HEK293T (cell line): ENCODE results near the gene PINK1.

Experiments used
- CTCF ChIA-PET: fragments of 350-600 bp; formaldehyde crosslinking; extraction: SDS; loops from one replicate; lab custom pipeline; 2021; ENCODE audit warnings: antibody characterized with exemption, inconsistent platforms; lab: Yijun Ruan, JAX
- POLR2A ChIA-PET: fragments of 350-600 bp; formaldehyde crosslinking; extraction: SDS; loops from one replicate; lab custom pipeline; 2020; ENCODE audit warnings: antibody characterized with exemption, inconsistent platforms; lab: Yijun Ruan, JAX
- DNase-seq: peaks from one replicate; pipeline ENCODE4 v3.0.0; 2012; ENCODE audit warnings: mixed read lengths; ENCODE audit errors: extremely low spot score
- ARNT ChIP-seq: fragments of 450-650 bp; IDR thresholded peaks from 2 replicates; pipeline ENCODE4 v1.6.1; 2017; ENCODE audit warnings: mild to moderate bottlenecking
- BHLHE40 ChIP-seq: fragments of 450-650 bp; IDR thresholded peaks from 2 replicates; pipeline ENCODE4 v1.6.1; 2016; ENCODE audit warnings: mild to moderate bottlenecking, moderate library complexity, borderline replicate concordance
- CTBP1 ChIP-seq: fragments of 450-650 bp; IDR thresholded peaks from 2 replicates; pipeline ENCODE4 v1.6.1; 2016; ENCODE audit warnings: borderline replicate concordance
- ELF4 ChIP-seq: fragments of 450-650 bp; IDR thresholded peaks from 2 replicates; pipeline ENCODE4 v1.6.1; 2017; ENCODE audit warnings: antibody characterized with exemption
- FOXA1 ChIP-seq: fragments of 450-650 bp; IDR thresholded peaks from 2 replicates; pipeline ENCODE4 v1.6.1; 2016; ENCODE audit warnings: mild to moderate bottlenecking
- FOXK2 ChIP-seq: fragments of 450-650 bp; IDR thresholded peaks from 2 replicates; pipeline ENCODE4 v1.6.1; 2016; ENCODE audit warnings: mild to moderate bottlenecking
- FOXM1 ChIP-seq: fragments of 450-650 bp; IDR thresholded peaks from 2 replicates; pipeline ENCODE4 v1.6.1; 2017; ENCODE audit warnings: mild to moderate bottlenecking, borderline replicate concordance
- HDGF ChIP-seq: fragments of 450-650 bp; IDR thresholded peaks from 2 replicates; pipeline ENCODE4 v1.6.1; 2017; ENCODE audit warnings: antibody characterized with exemption, borderline replicate concordance
- L3MBTL2 ChIP-seq: fragments of 450-650 bp; conservative IDR thresholded peaks from 2 replicates; pipeline ENCODE4 v1.6.1; 2016; ENCODE audit warnings: mild to moderate bottlenecking
- LEF1 ChIP-seq: fragments of 450-650 bp; IDR thresholded peaks from 2 replicates; pipeline ENCODE4 v1.6.1; 2017; ENCODE audit warnings: mild to moderate bottlenecking, borderline replicate concordance
- NFRKB ChIP-seq: fragments of 450-650 bp; IDR thresholded peaks from 2 replicates; pipeline ENCODE4 v1.6.1; 2016; ENCODE audit warnings: mild to moderate bottlenecking, moderate library complexity
- PKNOX1 ChIP-seq: fragments of 450-650 bp; IDR thresholded peaks from 2 replicates; pipeline ENCODE4 v1.6.1; 2016
- SP1 ChIP-seq: fragments of 450-650 bp; IDR thresholded peaks from 2 replicates; pipeline ENCODE4 v1.6.1; 2017
- SUZ12 ChIP-seq: fragments of 450-650 bp; IDR thresholded peaks from 2 replicates; pipeline ENCODE4 v1.6.1; 2016; ENCODE audit warnings: mild to moderate bottlenecking
- TARDBP ChIP-seq: fragments of 450-650 bp; IDR thresholded peaks from 2 replicates; pipeline ENCODE4 v1.6.1; 2016
- ZNF384 ChIP-seq: fragments of 450-650 bp; IDR thresholded peaks from 2 replicates; pipeline ENCODE4 v1.6.1; 2016

Gene PINK1

GRCh38 chr1:20660363-20660762 is 27.1 kb downstream of the PINK1 start:
- ChIA-PET POLR2A (interaction anchor here (0.9 to 2.1 kb wide), 5 partner anchors 11 to 149 kb away, joined by 3 to 15 read pairs (median 6); no protein-coding TSS in a partner anchor), CTCF (interaction anchor here (0.7 kb wide), 1 partner anchor 32 kb away, joined by 3 read pairs; no protein-coding TSS in a partner anchor)
- no peak for DNase-seq
- no peak for TF ChIP-seq SP1
- TF ChIP-seq LEF1: no peak
- TF ChIP-seq ELF4: no peak

GRCh38 chr1:20660847-20661206 is 27.6 kb downstream of the PINK1 start:
- no peak for TF ChIP-seq ELF4
- TF ChIP-seq L3MBTL2: no peak
- no peak for TF ChIP-seq SUZ12
- TF ChIP-seq LEF1: no peak
- TF ChIP-seq BHLHE40: no peak
- no peak for TF ChIP-seq CTBP1
- no peak for TF ChIP-seq FOXK2
- TF ChIP-seq ARNT: no peak
- TF ChIP-seq PKNOX1: no peak
- no peak for TF ChIP-seq SP1
- no peak for TF ChIP-seq NFRKB
- no peak for TF ChIP-seq FOXM1
- no peak for TF ChIP-seq ZNF384
- TF ChIP-seq TARDBP: no peak
- TF ChIP-seq HDGF: no peak
- no peak for TF ChIP-seq FOXA1
- DNase-seq: no peak
- POLR2A ChIA-PET: interaction anchor here (0.6 to 2.1 kb wide), 15 partner anchors 8 to 150 kb away, joined by 3 to 18 read pairs (median 5); partner anchors contain the start of gene CDA

GRCh38 chr1:20661207-20662109 is 28.2 kb downstream of the PINK1 start, which contains the start of gene DDOST:
DDOST (minus strand) TSS chr1:20661369; CDS start chr1:20661350, 19 bp downstream.
- TF ChIP-seq FOXA1: no peak
- TF ChIP-seq ELF4: peak; percentile 84
- no peak; the same call in 1 of the 2 replicates for TF ChIP-seq PKNOX1
- 0 out of 2 replicates have a peak, but pooled peaks have one; percentile 12 for TF ChIP-seq L3MBTL2
- TF ChIP-seq FOXK2: no peak
- no peak for TF ChIP-seq SUZ12
- TF ChIP-seq ARNT: no peak
- peak; percentile 96 for DNase-seq
- POLR2A ChIA-PET: interaction anchor here (0.6 to 2.1 kb wide), 27 partner anchors 9 to 174 kb away, joined by 3 to 18 read pairs (median 5); partner anchors contain the start of genes CDA and MUL1
- CTCF ChIA-PET: interaction anchor here (0.5 to 1.4 kb wide), 4 partner anchors 27 to 525 kb away, joined by 3 to 6 read pairs (median 3); no protein-coding TSS in a partner anchor

More at GRCh38 chr1:20660847-20661206, 27.6 kb downstream of the PINK1 start:
- CTCF ChIA-PET: interaction anchor here (0.5 to 1.4 kb wide), 3 partner anchors 27 to 525 kb away, joined by 3 to 6 read pairs (median 3); no protein-coding TSS in a partner anchor

GRCh38 chr1:20662110-20662475 is 28.8 kb downstream of the PINK1 start:
- POLR2A ChIA-PET: interaction anchor here (1.0 to 2.1 kb wide), 16 partner anchors 11 to 154 kb away, joined by 3 to 18 read pairs (median 6); partner anchors contain the start of gene MUL1
- no peak for TF ChIP-seq ZNF384
- TF ChIP-seq FOXK2: no peak
- no peak for TF ChIP-seq FOXA1
- no peak for TF ChIP-seq NFRKB
- TF ChIP-seq ELF4: no peak
- TF ChIP-seq L3MBTL2: no peak
- no peak for TF ChIP-seq BHLHE40
- no peak for TF ChIP-seq SUZ12
- TF ChIP-seq HDGF: no peak
- no peak for TF ChIP-seq LEF1
- no peak for TF ChIP-seq ARNT
- no peak for TF ChIP-seq TARDBP
- no peak for TF ChIP-seq PKNOX1
- TF ChIP-seq SP1: no peak
- no peak for DNase-seq
- CTCF ChIA-PET: interaction anchor here (0.7 to 1.4 kb wide), 2 partner anchors 28 to 36 kb away, joined by 3 to 6 read pairs; no protein-coding TSS in a partner anchor

GRCh38 chr1:20663365-20663764 is 30.1 kb downstream of the PINK1 start:
- CTCF ChIA-PET: interaction anchor here (1.2 kb wide), 1 partner anchor 88 kb away, joined by 3 read pairs; no protein-coding TSS in a partner anchor
- DNase-seq: no peak
- POLR2A ChIA-PET: no interaction called here
- TF ChIP-seq SP1: no peak
- TF ChIP-seq CTBP1: no peak
- TF ChIP-seq HDGF: no peak
- TF ChIP-seq L3MBTL2: no peak
- TF ChIP-seq LEF1: no peak
- no peak for TF ChIP-seq FOXA1
- TF ChIP-seq ARNT: no peak
- no peak for TF ChIP-seq ZNF384
- no peak for TF ChIP-seq BHLHE40
- TF ChIP-seq SUZ12: no peak
- TF ChIP-seq FOXM1: no peak
- no peak for TF ChIP-seq ELF4
- no peak for TF ChIP-seq NFRKB
- no peak for TF ChIP-seq FOXK2
- TF ChIP-seq PKNOX1: no peak
- TF ChIP-seq TARDBP: no peak
